8988T (cell line): ENCODE results near the gene PPEF1.
"Not testable (repeated sequence)": the region's sequence is repeated elsewhere in the genome, so short reads cannot be mapped to it uniquely, and the experiment has no call there.

Experiments
- DNase-seq: peaks from one replicate; pipeline ENCODE4 v3.0.0; 2011

The PPEF1 gene

DNA sequence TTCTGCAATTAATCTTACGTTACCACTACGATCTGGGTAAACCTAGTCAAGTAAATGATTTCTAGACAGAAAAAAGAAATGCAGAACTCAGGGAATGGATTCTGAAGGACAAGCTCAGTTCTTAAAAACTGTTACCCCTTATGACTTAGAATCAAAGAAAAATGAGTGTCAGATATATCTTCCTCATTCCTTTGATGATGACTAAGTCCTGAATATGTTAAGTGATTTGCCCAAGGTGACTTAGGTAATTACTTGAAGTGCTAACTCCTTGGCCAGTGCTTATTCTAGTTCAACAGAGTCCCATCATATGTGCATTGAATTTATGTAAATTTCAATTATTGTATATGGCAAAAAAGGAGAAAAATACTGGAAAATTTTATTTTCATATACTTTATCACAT lies 92.5 kb downstream of the PPEF1 start:
- DNase-seq, result no peak

DNA sequence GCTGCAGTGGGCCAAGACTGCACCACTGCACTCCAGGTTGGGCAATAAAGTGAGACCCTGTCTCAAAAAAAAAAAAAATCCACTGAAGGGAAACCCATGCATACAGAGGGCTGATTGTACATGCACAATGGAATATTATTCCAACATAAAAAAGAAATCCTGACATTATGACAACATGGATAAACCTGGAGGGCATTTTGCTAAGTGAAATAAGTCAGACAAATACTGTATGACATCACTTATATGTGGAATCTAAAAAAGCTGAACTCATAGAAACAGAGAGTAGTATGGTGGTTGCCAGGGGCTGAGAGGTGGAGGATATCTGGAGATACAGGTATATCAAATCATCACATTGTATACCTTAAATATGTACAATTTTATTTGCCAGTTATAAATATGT lies 102.2 kb downstream of the PPEF1 start:
- no peak for DNase-seq

DNA sequence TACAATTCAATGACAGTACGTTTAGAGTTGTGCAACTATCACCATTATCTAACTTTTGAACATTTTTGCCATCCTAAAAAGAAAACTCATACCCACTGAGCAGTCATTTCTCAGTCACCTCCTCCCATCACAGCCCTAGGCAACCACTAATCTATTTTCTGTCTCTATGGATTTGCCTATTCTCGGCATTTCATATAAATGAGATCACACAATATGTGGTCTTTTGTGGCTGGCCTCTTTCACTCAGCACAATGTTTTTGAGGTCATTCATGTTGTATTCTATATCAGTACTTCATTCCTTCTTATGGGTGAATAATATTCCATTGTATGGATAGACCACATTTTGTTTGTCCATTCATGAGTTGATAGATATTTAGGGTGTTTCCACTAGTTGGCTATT lies 103.0 kb downstream of the PPEF1 start:
- no peak for DNase-seq

DNA sequence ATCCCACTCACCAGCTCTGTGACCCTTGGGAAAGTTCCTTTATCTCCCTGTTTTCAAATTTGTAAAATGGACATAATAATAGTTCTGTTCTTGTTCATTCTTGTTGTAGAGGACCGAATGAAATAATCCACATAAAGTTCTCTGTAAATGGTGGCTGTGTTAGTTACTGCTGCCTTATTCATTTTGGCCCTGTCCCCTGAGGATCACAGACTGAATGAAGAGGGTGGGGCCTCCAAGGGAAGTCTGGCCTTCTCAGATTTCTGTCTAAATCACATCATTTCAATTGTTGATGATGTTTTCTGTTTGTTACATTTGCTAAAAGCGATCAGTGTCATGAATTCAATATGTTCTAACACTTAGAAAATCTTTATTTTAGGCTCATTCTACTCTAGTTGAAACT lies 117.9 kb downstream of the PPEF1 start:
- DNase-seq, result no peak

DNA sequence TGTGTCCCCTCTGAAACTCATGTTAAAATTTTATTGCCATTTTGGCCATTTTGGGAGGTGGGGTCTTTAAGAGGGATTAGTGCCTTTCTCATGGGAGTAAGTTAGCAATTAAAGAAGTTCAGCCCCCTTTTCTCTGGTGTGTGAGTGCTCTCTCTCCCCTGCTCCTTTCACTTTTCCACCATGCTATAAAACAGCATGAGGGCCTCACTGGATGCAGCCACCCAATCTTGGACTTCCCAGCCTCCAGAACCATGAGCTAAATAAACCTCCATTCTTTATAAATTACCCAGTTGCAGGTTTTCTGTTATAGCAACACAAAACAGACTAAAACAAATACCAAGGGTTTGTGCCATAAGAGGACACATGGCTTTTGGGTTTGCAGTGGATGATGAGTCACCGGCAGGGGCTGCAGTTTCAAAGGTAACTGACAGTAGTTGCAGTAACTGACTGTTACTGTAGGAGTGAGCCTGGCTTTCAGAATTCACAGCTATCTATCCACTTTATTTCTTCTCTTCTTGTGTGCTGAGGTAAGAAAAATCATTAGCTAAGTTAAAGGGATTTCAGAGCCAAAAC lies 121.5 kb downstream of the PPEF1 start:
- DNase-seq, result no peak

DNA sequence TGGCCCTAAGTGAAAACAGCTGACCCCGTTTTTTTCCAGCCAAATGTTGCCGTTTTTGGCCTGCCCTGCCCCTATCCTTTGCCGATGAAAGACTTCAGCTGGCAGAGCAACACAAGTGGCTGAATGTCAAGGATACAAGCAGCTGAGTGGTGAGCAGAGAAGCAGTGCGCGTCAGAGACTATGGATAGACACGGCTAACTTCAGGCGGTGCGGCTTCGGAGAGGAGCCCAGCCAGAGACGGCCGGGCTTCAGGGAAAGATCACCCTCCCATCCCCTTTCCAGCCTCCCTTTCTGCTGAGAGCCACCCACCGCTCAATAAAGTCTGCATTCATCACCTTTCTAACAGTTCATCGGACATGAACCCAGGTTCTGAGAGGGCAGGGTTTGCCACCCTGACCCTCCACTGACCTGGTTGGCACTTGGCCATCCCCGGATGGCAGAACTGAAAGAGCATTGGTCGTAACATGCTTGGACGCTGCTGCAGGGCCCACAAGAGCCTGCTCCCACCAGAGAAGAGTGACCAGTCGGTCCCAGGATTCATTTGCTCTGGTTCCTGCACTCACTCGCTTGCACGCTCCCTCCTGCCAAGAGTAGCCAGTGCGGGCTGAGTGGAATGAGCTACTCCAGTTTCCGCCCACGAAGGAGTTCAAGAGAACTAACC lies 125.8 kb downstream of the PPEF1 start:
- no peak for DNase-seq

DNA sequence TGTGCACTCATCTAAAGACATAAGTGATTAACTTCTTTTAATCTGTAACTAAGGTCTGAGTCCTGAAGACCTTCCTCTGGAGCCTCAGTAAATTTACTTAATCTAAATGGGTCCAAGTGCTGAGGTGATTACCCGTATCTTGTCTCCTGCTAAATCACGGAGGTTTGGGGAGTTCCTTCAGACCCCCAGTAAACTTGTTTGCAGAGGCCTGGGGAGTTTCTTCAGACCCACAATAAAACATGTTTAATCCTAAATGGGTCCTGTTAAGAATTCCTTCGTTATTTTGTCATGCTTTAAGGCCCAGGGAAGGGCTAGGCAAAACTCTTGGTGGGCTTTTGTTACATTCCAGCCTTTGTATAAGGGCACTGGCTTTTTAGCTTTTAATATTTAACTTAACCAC lies 140.5 kb downstream of the PPEF1 start:
- DNase-seq, result not testable (repeated sequence)

DNA sequence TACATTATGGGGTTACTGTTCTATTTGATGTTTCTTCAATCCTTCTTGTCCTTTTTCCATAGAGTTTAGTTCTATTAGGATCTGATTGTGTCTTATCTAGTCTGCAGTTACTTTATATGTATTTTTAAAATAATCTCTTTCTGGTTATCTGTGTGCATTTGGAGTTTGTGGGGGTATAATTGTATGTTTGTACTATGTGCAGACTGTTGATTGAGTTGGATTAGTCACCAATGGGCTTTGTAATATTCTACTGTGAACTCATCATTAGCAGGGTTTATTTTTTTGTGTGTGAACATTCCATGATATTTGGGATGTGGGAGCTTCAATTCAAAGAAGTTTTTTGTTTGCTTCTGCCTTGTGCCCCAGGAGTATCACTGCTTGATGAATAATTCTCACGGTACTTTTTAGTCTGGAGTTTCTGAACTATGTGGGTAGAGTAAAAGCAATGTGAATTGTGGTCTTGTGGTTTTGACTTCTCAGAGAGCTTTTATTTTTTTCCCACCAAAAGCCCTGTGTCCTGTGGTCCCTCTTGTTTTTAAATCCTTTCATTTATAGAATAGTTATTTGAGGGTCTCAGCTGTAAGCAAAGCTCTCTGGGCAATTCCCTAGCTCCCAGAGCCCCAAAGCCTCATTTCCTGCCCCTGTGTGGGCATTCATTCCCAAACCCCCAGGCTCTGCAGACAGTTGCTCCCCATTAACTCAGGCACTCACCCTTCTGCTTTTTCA lies 148.6 kb downstream of the PPEF1 start:
- no peak for DNase-seq

DNA sequence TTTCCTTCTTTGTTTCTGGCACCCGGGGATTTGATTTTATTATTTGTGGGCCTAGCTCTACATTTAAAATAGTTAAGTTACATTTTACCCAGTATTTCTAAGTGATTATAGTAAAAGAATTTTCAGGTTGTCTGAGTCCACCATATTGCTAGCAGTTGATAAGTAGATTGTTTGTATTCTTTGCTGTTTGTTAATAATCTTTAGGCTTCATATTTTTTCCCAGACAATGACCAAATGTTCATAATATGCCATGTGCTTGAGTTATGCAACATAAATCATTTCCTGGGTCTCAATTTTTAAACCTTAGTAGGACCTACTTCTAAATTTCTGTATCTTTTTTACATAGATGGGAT lies 149.2 kb downstream of the PPEF1 start:
- DNase-seq, result no peak

DNA sequence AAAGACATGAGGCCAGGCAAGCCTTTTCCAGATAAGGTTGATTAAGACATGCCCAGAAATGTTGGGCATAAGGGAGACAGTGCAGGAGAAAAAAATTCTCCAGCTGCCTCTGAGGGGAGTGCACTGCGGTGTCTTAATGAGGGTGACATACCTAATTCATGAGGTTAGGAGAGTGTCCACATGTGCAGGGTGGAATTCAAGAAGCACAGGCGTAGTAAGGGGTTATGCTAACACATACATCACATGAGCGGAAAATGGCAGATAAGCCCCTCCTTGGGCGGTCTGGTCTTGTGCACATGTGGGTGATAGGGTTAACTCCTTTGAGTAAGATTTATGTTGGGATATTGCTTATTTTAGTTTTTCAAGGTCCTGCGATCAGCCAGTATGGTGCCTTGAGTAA lies 154.1 kb downstream of the PPEF1 start:
- DNase-seq, result no peak

DNA sequence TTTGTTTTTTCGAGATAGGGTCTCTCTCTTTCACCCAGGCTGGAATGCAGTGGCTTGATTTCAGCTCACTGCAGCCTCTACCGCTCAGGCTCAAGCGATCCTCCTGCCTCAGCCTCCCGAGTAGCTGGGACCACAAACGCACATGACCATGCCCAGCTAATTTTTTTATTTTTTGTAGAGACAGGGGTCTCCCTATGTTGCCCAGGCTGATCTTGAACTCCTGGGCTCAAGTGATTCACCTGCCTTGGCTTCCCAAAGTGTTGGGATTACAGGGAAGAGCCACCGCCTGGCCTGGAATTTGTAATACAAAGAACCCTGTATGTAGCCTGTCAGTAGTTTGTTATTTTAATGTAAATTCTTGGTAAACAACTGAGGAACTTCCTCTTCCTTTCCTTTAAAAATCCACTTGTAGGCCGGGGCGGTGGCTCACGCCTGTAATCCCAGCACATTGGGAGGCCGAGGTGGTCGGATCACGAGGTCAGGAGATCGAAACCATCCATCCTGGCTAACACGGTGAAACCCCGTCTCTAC lies 157.0 kb downstream of the PPEF1 start:
- DNase-seq, result no peak

DNA sequence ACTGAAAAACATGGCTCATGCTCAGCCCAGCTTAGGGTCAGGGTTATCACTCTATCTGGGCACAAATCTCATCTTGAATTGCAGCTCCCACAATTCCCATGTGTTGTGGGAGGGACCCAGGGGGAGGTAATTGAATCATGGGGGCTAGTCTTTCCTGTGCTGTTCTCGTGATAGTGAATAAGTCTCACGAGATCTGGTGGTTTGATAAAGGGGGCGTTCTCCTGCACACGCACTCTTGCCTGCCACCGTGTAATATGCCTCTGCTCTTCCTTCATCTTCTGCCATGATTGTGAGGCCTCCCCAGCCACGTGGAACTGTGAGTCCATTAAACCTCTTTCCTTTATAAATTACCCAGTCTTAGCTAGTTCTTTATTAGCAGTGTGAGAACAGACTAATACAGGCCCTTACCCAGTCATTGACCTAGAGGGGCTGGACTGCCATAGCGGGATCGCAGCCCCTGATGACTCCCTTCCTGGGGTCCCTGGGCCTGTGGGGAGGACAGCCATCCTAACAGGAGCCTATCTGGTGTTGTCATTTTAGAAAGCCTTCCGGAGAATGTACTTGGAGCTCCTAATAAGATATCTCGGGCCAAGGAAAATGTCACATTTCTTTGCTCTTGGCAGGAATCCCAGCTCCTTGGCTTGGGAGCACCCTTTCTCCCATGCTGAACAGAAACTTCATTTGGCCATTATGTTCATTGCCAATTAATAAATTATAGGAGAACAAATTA lies 163.9 kb downstream of the PPEF1 start:
- DNase-seq, result no peak

DNA sequence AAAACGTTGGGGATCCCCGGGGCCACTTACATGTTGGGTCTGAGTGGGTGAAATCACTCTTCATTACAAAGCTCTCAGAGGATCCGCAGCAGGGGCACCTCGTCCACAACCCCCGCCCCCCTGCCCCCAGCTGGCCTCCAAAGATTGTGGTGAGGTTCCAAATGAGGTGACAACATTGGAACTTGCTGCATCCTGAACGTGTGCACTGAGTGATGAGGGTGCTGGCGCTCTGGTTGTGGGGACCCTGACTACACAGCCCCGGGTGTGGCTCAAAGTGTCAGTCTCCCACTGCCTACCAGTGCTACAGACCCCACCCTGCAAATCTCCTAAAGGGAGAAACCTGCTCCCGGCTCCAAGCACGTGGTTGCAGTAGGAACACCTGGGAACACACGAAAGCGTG lies 164.5 kb downstream of the PPEF1 start:
- DNase-seq, result no peak

DNA sequence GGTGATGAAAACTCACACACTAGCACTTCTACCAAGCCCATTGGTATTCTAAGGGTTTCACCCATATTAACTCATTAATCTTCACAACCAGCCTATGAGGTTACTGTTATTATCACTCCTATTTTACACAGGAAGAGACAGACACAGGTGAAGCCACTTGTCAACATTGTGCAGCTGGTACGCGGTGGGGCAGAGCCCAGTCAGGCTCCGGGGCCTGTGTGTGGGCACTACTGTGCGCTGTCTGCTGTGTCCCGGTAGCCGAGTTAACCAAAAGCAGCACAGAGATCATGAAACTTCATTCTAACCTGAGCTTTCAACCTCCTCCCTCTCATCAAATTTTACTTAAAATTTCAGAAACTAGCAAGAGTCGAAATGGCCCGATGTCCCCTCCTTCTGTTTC lies 165.2 kb downstream of the PPEF1 start:
- no peak for DNase-seq

DNA sequence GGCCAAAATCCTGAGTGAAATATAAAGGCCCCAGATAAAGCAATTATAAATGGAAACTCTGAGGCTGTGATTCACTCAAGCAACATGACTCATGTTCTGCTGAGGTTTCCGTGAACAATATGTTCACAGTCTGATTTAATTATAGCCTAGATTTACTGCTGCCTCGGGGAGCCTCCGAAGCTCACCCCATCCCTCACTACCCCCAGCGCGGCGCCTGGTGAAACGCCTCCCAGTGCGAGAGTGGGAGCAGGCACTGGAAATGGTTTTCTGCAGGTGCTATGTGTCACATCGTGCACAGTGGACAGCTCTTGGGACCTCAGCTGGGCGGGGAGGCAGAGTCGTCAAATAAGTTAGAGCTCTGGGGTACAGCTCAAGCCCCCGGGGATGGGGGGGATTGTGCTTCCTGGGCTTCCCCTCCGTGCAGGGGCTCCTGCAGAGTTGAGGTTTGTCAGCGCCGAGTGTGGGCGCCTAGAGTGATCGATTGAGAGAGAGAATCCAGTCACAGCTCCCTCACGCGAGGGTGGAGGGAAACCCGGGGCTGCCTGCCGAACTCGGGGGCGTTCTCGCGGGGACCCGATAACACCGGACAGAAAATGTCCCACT lies 165.8 kb downstream of the PPEF1 start:
- DNase-seq, result no peak

DNA sequence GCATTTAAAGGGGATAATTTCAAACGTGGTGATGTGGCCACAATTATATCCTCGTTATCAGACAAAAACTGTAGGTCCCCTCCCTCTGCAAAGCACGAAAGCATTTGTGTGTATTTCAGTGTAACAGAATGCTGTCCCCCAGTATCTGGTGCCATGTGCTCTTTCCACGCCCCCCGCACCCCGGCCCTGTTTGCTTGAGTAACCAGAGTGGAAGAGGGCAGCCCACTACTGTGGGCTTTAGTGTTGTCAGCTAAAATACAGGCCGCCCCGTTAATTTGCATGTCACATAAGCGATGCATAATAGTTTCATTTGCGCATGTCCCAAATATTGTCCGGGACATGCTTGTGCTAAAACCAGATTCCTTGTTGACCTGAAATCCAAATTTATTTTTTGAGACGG lies 166.4 kb downstream of the PPEF1 start:
- DNase-seq, result no peak

DNA sequence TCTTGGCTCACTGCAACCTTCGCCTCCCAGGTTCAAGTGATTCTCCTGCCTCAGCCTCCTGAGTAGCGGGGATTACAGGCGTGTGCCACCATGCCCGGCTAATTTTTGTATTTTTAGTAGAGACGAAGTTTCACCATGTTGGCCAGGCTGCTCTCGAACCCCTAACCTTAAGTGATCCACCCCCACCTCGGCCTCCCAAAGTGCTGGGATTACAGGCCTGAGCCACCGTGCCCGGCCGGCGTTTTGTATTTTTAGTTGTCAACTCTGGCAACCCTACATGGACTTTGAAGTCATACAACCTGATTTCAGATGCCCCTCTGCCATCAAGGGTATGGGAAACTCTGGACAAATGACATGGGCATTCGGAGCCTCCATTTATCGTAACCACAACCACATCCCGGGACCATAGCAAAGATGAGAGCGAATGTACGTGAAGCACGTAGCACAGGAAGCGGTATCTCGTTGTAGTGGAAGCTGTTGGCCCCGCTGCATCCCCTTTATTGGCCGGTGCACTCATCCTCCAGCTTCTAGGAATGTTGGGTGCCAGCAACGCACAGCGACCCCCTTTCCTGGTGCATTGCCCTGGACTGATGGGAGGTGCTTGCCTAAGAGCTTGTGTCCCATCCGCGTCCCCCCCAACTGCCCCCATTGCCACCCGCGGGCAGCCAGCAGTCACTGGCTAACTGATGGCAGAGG lies 167.3 kb downstream of the PPEF1 start:
- DNase-seq, result no peak

DNA sequence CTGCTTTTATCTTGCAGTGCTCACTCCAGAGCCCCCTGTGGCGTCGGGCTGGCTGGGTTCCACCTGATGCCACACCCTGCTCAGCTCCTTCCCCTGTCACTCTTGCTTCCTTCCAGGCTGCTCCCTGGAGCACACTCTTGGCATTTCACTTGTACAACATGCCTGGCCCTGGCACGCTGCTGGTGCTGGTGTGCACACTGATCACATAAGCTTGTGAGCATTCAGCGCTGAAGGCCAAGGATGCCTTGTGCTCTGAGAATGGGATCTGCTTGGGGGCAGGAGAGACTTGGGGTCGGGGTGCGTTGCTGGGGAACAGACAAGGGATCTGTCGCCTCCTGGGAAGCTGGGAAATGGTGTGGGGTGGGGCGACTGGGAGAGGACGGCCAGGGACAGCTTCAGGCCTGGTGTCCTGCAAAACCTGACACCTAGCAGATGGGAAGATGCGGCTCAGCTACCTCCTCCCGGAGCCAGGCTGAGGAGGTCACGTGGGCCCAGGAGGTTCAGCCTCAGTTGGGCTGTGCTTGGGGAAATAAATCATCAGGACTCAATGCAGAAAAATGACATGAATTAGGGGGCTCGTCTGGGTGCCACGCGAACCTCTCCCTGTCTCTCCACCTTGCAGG lies 167.9 kb downstream of the PPEF1 start:
- DNase-seq, result no peak

DNA sequence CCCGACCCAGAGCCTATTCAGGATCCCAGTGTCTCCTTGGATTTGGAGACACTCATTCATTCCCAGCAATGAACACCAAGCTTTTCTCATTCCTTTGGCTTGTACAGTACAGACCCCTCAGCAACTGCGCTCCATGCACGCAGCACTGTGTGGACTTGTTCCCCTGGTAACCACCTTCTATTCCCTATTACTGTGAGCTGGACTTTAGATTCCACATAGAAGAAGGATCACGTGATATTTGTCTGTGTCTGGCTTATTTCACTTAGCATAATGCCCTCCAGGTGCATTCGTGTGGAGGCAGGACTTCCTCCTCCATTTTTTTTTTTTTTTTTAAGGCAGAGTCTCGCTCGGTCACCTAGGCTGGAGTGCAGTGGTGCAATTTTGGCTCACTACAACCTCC lies 170.0 kb downstream of the PPEF1 start:
- DNase-seq, result no peak
